HG03460 (cell line): ENCODE results near the gene CUL4A.
"Not testable (repeated sequence)": the region's sequence is repeated elsewhere in the genome, so short reads cannot be mapped to it uniquely, and the experiment has no call there.

Source experiments
- ATAC-seq: cut with Tn5 transposase; IDR thresholded peaks from one replicate; pipeline ENCODE4 v1.9.1; 2021; ENCODE audit not compliant: unreplicated experiment

CUL4A gene

DNA sequence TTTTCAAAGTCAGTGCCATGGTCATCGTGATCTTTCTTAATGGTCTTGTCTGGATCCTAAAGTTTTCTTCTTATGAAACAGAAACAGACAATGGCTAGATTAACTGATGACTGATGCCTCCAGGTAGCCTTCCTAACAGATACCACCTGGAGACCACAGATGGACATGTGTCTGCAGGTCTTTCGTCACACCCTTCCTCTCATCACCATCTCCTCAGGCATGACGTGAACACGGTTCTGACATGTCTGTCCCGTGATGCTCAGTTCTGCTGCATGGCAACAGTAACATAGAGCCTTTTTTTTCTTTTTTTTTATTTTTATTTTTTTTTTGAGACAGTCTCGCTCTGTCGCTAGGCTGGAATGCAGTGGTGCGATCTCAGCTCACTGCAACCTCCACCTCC, 74.5 kb downstream of the CUL4A start:
- ATAC-seq, result no peak

GRCh38 chr13:113288880-113289279, 79.5 kb downstream of the CUL4A start:
- ATAC-seq, result no peak

- no peak for ATAC-seq
Observed at GRCh38 chr13:113291129-113291528, 81.7 kb downstream of the CUL4A start.

DNA sequence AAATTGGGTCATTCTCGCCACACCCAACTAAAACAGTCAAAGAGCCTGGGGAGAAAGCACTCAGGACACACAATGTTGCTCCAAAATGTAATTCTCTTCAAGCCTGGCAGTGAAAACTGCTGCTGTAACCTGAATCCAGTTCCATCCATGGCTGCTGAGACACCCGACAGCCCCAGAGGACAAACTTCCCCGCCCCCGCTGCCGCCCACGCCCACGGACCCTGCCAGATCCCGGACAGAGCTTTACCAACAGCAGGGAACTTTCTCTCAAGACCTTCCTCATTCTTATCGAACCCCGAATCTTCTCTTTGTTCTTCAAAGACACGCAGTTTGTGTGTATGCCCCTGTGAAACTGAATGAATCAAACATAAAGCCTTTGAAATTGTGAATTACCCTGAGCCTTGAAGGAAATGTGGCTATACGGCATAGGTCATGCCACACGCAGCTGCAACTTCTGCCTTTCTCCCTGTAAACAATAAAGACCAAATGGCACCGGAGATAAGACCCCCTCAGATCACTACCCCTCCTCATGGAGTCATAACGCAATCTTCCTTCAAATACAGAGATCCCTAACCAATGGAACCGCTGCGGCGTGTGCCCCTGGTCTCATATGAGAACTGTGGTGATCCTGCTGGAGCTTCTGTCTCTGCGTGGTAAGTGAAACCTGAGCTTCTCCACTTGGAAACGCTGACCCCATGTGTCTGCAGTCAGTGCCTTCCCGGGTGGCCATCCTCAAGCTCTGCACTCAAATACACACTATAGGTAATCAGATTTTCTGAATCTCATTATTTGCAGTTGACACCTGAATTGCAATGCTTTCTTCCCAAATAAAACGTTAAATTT, 82.8 kb downstream of the CUL4A start:
- ATAC-seq, result no peak

DNA sequence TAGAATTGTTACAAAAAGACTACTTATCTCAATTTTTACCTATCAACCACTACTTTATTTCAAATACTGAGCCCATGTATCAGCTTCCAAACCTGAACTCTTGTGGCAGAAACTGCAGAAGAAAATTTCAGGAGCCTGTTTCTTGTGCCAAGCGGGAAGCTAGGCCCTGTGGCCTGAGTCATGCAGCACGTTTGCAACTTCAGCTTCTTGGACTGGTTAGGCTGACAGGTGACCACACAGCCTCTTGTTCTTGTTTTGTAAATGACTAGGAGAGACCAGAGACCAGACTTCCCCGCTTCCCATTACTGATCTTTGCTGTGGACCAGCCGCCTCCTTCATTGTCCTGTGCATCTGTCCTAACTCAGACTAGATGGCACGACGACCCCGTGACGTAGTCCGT, 84.3 kb downstream of the CUL4A start:
- ATAC-seq, result no peak

GRCh38 chr13:113295776-113296175, 86.4 kb downstream of the CUL4A start:
- no peak for ATAC-seq

- ATAC-seq, result peak; percentile 70
Observed at GRCh38 chr13:113296823-113297369, 87.5 kb downstream of the CUL4A start, which contains the start of gene LAMP1. LAMP1 (plus strand) TSS chr13:113297239; CDS start chr13:113297435, 196 bp downstream.

DNA sequence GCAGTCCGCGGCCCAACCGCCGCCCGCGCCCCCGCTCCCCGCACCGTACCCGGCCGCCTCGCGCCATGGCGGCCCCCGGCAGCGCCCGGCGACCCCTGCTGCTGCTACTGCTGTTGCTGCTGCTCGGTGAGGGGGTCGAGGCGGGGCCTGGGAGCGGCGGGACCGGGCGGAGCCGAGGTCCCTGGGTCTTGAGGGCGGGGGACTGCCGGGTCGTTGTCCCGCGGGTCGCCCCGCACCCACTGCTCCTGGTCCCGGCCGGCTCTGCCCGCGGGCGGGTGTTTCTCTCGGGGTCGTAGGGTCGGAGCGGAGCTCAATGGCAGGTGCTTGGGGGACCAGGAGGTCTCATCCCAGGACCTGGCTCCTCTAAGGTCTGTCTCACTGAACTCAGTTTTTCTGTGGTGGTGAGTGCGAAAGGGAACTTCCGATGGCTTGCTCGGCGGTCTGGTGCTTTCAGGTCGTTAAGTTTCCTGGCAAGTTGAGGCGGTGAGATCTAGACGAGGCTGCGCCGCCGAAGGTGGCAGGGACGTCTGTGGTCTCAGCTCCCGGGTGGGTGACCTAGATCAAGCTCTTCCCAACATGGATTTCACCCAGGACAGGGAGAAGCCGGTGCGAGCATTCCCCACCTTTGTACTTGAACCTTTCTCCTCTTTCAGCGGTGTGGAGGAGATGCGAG, 88.1 kb downstream of the CUL4A start:
- ATAC-seq, result peak; percentile 38

DNA sequence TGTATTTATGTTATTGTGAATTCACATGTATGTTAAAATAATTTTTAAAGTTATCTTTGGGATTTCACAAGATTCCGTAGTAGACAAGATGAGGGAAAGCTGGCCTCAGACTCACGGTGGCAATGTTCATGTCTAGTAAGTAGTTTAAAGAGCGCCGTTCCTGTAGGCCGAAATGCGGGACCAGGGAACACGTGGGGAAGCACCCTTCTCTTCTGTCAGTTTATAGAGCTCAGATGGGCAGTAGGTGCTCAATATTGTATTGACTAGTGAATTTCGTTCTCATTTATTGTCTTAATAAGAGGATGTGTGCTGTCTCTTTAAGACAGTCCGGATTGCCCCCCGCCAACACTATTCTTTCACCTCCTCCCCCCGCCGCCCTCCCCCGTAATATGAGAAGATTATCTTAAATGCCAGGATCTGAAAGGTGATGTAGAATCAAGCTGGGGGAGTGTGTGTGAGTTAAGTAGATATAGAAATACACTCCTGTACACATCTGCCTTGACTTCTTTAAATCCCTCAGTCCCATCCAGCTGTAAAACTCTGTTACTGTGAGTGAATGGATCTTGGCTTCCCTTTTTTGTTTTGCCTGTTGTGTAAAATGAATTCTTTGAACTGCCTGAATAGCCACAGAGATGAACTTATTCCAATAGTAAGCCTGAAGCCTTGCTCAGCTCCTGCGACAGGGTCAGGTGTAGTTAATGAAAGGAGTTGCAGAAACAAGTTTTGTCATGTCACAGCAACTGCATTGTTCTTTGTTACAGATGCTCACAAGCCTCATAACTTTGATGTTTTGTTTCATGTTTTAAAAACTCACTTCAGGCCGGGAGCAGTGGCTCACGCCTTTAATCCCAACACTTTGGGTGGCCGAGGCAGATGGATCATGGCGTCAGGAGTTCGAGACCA, 88.9 kb downstream of the CUL4A start:
- no peak for ATAC-seq

DNA sequence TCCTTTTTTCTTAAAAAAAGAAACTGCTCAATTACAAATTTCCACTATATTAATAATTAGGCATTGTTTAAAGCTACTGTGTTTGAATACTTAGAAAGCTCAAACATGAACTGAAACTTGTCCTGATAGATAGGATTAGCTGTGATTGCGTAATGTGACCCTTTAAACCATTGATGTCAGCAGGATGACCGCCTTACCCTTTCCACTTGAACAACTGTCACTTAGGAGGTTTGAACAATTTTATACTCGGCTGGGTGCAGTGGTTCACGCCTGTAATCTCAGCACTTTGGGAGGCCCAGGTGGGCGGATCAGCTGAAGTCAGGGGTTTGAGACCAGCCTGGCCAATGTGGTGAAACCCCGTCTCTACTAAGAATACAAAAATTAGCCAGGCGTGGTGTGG, 90.5 kb downstream of the CUL4A start:
- no peak for ATAC-seq

GRCh38 chr13:113302986-113303385, 93.6 kb downstream of the CUL4A start:
- no peak for ATAC-seq

- no peak for ATAC-seq
Observed at GRCh38 chr13:113304121-113304520, 94.7 kb downstream of the CUL4A start.

DNA sequence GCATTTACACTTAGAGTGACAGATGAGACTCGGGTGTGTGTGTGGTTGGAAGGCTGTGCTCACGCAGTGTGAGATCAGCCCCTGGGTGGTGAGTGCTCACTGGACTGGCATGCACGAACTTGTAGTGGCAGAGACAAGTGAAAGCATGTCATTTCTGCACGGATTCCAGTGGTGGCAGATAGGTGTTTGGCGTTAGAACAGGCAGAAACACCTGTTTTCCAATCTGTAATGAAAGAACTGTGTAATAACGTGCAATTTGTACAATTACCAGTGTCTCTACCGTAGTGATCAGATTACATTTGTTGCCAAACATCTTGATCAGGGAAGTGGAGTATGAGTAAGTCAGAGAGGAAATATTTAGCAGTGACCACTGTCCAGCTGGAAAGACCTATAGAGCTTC, 95.8 kb downstream of the CUL4A start:
- no peak for ATAC-seq

DNA sequence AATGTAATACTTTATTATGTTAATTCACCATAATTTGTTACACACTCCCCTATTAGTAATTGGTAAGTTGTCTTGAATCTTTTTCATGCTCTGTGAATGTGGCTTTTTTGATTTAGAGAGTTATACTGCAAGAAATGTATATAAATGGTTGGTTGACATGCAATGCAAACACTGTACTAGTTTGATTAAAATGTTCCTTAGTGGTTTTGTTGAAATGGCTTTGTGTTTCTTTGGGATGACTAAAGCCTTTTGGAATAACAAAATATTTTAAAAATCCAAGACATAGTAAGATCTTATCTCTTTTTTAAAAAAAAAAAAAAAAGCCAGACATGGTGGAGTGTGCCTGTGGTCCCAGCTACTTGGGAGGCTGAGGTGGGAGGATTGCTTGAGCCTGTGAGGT, 98.1 kb downstream of the CUL4A start:
- ATAC-seq, result no peak

DNA sequence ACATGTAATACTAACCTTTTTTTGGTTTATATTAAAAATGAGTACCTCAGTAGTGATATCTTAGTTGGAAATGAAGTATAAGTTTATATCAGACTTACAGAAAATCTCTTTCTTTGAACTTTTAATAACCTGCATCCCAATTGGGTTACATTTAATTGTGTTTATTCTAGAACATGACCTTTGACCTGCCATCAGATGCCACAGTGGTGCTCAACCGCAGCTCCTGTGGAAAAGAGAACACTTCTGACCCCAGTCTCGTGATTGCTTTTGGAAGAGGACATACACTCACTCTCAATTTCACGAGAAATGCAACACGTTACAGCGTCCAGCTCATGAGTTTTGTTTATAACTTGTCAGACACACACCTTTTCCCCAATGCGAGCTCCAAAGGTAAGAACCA, 100.1 kb downstream of the CUL4A start:
- ATAC-seq, result no peak

DNA sequence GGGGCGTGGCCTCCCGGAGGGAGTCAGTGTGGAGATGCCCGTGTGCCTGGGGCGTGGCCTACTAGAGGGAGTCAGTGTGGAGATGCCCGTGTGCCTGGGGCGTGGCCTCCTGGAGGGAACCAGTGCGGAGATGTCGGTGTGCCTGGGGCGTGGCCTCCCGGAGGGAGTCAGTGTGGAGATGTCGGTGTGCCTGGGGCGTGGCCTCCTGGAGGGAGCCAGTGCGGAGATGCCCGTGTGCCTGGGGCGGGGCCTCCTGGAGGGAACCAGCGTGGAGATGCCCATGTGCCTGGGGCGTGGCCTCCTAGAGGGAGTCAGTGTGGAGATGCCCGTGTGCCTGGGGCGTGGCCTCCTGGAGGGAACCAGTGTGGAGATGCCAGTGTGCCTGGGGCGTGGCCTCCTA, 104.7 kb downstream of the CUL4A start:
- ATAC-seq, result not testable (repeated sequence)

DNA sequence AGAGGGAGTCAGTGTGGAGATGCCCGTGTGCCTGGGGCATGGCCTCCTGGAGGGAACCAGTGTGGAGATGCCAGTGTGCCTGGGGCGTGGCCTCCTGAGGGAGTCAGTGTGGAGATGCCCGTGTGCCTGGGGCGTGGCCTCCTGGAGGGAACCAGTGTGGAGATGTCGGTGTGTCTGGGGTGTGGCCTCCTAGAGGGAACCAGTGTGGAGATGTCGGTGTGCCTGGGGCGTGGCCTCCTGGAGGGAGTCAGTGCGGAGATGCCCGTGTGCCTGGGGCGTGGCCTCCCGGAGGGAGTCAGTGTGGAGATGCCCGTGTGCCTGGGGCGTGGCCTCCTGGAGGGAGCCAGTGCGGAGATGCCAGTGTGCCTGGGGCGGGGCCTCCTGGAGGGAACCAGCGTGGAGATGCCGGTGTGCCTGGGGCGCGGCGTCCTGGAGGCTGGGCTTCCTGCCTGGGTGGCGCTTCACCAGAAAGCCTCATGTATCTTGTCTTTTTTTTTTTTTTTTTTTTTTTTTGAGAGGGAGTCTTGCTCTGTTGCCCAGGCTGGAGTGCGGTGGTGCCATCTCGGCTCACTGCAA, 105.6 kb downstream of the CUL4A start:
- not testable (repeated sequence) for ATAC-seq

- ATAC-seq, result no peak
Observed at GRCh38 chr13:113315992-113316391, 106.6 kb downstream of the CUL4A start.
